Stomach (tissue), 9 donors: ENCODE measurements around the gene TOP3B. TPM values are rescaled to one million over a fixed set of nuclear protein-coding genes. Genes with fewer than 3 reads are reported as not detected.

Experiments
- DNase-seq, 2 donors: peaks; one replicate each; pipeline versions ENCODE4 v3.0.0 to v3.0.0-alpha.2; 2013 to 2019
- H3K27ac ChIP-seq, 5 donors: fragments of 200-600 bp in 4 of 5; sonication (generic) in 4 of 5; one replicate each; pipeline ENCODE4 v1.5.1; 2013 to 2019; ENCODE audit warnings: mild to moderate bottlenecking in 1 of 5, moderate library complexity in 1 of 5
- H3K27me3 ChIP-seq, 3 donors: fragments of 200-600 bp; sonication (generic); one replicate each; pipeline ENCODE4 v1.5.1; 2017 to 2019; ENCODE audit warnings: mixed run types in 1 of 3
- H3K36me3 ChIP-seq, 4 donors: fragments of 200-600 bp; sonication (generic); 1 replicate in 3 of 4; 2 replicates in 1 of 4; pipeline ENCODE4 v1.5.1; 2016 to 2019
- H3K4me1 ChIP-seq, 4 donors: fragments of 200-600 bp; sonication (generic); one replicate each; pipeline ENCODE4 v1.5.1; 2016 to 2019
- H3K4me3 ChIP-seq, 4 donors: fragments of 200-600 bp; sonication (generic) in 3 of 4; one replicate each; pipeline ENCODE4 v1.5.1; 2016 to 2019; ENCODE audit warnings: mild to moderate bottlenecking in 1 of 4
- H3K9me3 ChIP-seq, 4 donors: fragments of 200-600 bp; sonication (generic); one replicate each; pipeline ENCODE4 v1.5.1; 2016 to 2019
- EP300 ChIP-seq: sonication (generic); formaldehyde crosslinking; IDR thresholded peaks from one replicate; pipeline ENCODE4 v1.6.1; 2017; ENCODE audit warnings: antibody characterized with exemption
- POLR2A ChIP-seq, 4 donors: fragments of 450-650 bp; IDR thresholded peaks; one replicate each; pipeline ENCODE4 v1.6.1; 2016; ENCODE audit warnings: antibody characterized with exemption in 4 of 4, control low read depth in 2 of 4, mild to moderate bottlenecking in 1 of 4, moderate library complexity in 1 of 4
- POLR2AphosphoS5 ChIP-seq, 3 donors: sonication (generic); formaldehyde crosslinking; IDR thresholded peaks; one replicate each; pipeline ENCODE4 v1.6.1; 2016; ENCODE audit warnings: antibody characterized with exemption in 3 of 3
- WGBS, 5 donors: extraction: QIAGEN DNeasy Blood & Tissue Kit in 3 of 5; methylation state at CpG; one replicate each; pipeline versions ENCODE4 v1.1.5 to v1.1.7; 2013 to 2018; 5-methylcytosine and 5-hydroxymethylcytosine counted together
- intact Hi-C: fragments of 100-400 bp; cut with DNase I; formaldehyde crosslinking; loops from one replicate; pipeline ENCODE4 v1.15.1; 2023; ENCODE audit warnings: low total_unique reads
- polyA plus RNA-seq, 3 donors: library from polyadenylated mRNA; stranded (reverse); fragments of 200-250 nt; gene quantifications; one replicate each; pipeline ENCODE4 v1.2.3, GENCODE V29; 2013
- total RNA-seq, 5 donors: library from RNA; depleted of rRNA; stranded (reverse); fragments of >200 nt; gene quantifications; one replicate each; pipeline versions ENCODE4 v1.1.0 to v1.2.3, GENCODE V29; 2014 to 2016
- TF ChIP-seq, protein P1 (sequence below), 7 experiments: fragments of 450-650 bp in 4 of 7; fragments of 200-600 bp in 3 of 7; sonication (generic) in 3 of 7; IDR thresholded peaks; one replicate each; pipeline ENCODE4 v1.5.1; 2016 to 2019; ENCODE audit warnings: antibody characterized with exemption in 7 of 7, control low read depth in 2 of 7, mild to moderate bottlenecking in 1 of 7
- donor health status: healthy with polysubstance abuse.
- donor health status: Bipolar disorder and iron deficiency.
- donor health status: healthy.

Gene TOP3B
- total and polyA plus RNA-seq, 8 donors = 3.8 to 509 (median 25.6) TPM

DNA sequence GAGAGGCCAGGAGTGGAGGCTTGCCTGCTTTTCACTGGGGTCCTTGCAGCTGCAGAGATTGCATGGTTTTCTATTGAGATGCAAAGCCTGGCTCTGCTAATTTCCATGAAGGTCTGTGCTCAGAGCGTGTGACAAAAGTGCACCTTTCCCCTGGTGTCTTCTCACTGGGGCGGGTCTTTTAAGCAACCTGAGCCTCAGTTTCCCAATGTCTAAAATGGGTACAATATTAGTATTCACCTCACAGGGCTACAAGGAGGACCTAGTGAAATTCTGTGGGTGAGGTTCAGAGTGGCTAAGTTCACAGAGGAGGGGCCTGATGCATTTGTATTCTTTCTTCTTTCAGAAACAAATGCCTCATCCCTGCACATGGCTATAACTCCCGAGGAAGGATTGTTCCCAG is 50.2 kb downstream of the TOP3B start:
- Histone ChIP-seq H3K4me1 (peaks cover 10 to 20% (median 11%) of the 10 kb centered on the region in 4 donors), H3K4me3 (no peak overlapping the region), H3K36me3 (peaks cover 44 to 84% (median 72%) of the 10 kb centered on the region in 4 donors), H3K27ac (no peak overlapping the region), H3K27me3 (no peaks in the 10 kb centered on the region), H3K9me3 (no peaks in the 10 kb centered on the region)
- 93 to 97% (median 97%) methylated on average over 3 of the region's 3 CpGs for WGBS, 5 donors
- DNase-seq = no peak
- no peak for TF ChIP-seq POLR2A (IDR thresholded peaks at IDR 0.05)
- no peak for TF ChIP-seq POLR2AphosphoS5 (IDR thresholded peaks at IDR 0.05)
- TF ChIP-seq EP300 = no peak
- TF ChIP-seq, protein P1, sequence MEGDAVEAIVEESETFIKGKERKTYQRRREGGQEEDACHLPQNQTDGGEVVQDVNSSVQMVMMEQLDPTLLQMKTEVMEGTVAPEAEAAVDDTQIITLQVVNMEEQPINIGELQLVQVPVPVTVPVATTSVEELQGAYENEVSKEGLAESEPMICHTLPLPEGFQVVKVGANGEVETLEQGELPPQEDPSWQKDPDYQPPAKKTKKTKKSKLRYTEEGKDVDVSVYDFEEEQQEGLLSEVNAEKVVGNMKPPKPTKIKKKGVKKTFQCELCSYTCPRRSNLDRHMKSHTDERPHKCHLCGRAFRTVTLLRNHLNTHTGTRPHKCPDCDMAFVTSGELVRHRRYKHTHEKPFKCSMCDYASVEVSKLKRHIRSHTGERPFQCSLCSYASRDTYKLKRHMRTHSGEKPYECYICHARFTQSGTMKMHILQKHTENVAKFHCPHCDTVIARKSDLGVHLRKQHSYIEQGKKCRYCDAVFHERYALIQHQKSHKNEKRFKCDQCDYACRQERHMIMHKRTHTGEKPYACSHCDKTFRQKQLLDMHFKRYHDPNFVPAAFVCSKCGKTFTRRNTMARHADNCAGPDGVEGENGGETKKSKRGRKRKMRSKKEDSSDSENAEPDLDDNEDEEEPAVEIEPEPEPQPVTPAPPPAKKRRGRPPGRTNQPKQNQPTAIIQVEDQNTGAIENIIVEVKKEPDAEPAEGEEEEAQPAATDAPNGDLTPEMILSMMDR (IDR thresholded peaks at IDR 0.05) = no peak
- intact Hi-C loops = no loop called here

DNA sequence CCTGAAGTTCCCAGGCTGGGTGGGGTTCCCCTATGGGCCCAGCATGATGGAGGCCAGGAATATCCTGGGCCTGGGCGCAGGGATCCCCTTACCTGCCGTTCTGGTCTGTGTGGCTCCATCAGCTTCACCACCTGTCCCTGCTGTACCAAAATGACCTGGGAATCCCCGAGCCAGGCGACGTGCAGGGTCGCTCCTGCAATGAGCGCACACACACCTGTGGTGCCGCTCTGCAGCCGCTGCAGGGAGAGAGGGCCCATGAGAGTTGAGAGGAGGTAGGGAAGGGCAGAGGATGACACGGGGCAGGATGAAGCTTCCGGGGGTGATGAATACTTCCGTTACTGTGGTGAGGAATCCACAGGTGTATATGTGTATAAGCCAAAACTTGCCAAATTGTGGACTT is 51.5 kb downstream of the TOP3B start:
- DNase-seq = no peak
- 95 to 98% (median 96%) methylated on average over 12 of the region's 12 CpGs for WGBS, 5 donors
- intact Hi-C loops = no loop called here
- H3K27ac ChIP-seq = no peak overlapping the region
- TF ChIP-seq EP300 (no peak), POLR2A (IDR thresholded peaks at IDR 0.05) (no peak), POLR2AphosphoS5 (IDR thresholded peaks at IDR 0.05) (no peak)
- TF ChIP-seq, protein P1 (IDR thresholded peaks at IDR 0.05) = no peak
- H3K9me3 ChIP-seq = no peaks in the 10 kb centered on the region
- H3K4me1 ChIP-seq = peaks cover 0 to 7% (median 0%) of the 10 kb centered on the region in 4 donors
- peaks cover 44 to 92% (median 83%) of the 10 kb centered on the region in 4 donors for H3K36me3 ChIP-seq
- no peaks in the 10 kb centered on the region for H3K27me3 ChIP-seq
- H3K4me3 ChIP-seq = no peak overlapping the region

DNA sequence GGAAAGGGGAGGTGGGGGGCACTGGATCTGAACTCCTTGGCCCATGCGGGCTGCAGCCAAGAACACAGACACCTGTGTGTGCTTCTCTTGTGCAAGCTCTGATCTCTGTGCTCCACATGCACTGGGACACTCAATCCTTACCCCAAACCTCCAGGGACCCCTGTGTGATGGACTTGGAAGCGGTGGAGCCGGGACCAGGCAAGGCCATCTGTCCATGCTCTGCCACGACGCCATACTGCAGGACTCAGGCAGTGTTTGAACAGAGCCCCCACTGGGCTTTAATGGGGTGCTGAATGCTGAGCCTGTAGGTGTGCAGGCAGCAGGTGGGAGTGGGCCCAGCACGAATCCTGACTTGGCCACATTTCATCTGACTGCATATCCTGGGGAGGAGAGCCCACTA is 53.3 kb downstream of the TOP3B start:
- intact Hi-C loops = no loop called here
- no peak overlapping the region for H3K4me3 ChIP-seq
- no peak for DNase-seq
- no peaks in the 10 kb centered on the region for H3K9me3 ChIP-seq
- no peaks in the 10 kb centered on the region for H3K4me1 ChIP-seq
- no peak overlapping the region for H3K27ac ChIP-seq
- 92 to 100% (median 95%) methylated on average over 3 to 6 of the region's 6 CpGs for WGBS, 5 donors
- no peaks in the 10 kb centered on the region for H3K27me3 ChIP-seq
- peaks cover 44 to 96% (median 94%) of the 10 kb centered on the region in 4 donors for H3K36me3 ChIP-seq
- no peak for TF ChIP-seq EP300
- TF ChIP-seq, protein P1 (IDR thresholded peaks at IDR 0.05) = no peak
- TF ChIP-seq POLR2AphosphoS5 (IDR thresholded peaks at IDR 0.05) = no peak
- no peak for TF ChIP-seq POLR2A (IDR thresholded peaks at IDR 0.05)

DNA sequence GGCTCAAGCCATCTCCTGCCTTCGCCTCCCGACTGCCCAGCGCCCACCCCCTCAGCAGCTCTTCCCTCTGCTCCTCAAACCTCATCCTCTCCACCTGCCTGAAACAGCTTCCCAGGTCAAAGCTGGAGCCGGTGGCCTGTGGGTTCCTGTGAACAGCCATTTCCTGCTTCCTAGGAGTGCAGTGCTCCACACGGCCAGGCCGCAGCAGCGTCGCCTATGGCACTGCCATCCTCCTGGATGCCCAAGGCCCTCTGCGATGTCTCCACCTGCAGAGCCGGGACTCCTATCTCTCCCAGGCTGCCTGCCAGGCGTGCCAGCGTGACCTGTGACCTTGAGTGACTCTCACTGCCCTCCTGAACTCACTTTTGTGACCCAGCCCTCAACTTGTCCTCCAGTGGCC is 54.5 kb downstream of the TOP3B start:
- H3K9me3 ChIP-seq = no peaks in the 10 kb centered on the region
- TF ChIP-seq POLR2A (IDR thresholded peaks at IDR 0.05) (no peak), POLR2AphosphoS5 (IDR thresholded peaks at IDR 0.05) (no peak), EP300 (no peak)
- TF ChIP-seq, protein P1 (IDR thresholded peaks at IDR 0.05) = no peak
- peaks cover 36 to 96% (median 95%) of the 10 kb centered on the region in 4 donors for H3K36me3 ChIP-seq
- H3K27ac ChIP-seq = no peak overlapping the region
- intact Hi-C loops = no loop called here
- H3K4me1 ChIP-seq = no peaks in the 10 kb centered on the region
- no peak for DNase-seq
- no peaks in the 10 kb centered on the region for H3K27me3 ChIP-seq
- 68 to 87% (median 83%) methylated on average over 9 to 12 of the region's 12 CpGs for WGBS, 5 donors
- H3K4me3 ChIP-seq = no peak overlapping the region
